Natural killer cell (primary cell): ENCODE measurements around the gene DDX23. TPM values are rescaled to one million over a fixed set of nuclear protein-coding genes. Genes with fewer than 3 reads are reported as not detected.

ENCODE experiments used
- ATAC-seq, 3 donors: fragments of 150-1000 bp in 2 of 3; fragments of 200-7000 bp in 1 of 3; cut with Tn5 transposase; 1 replicate in 1 of 3; 2 replicates in 2 of 3; pipeline ENCODE4 v1.10.0; 2021; ENCODE audit warnings: mild to moderate bottlenecking in 2 of 3, moderate library complexity in 2 of 3
- DNase-seq, 2 donors: peaks; one replicate each; pipeline versions ENCODE4 v3.0.0 to v3.0.0-alpha.2; 2013 to 2021; ENCODE audit warnings: mixed read lengths in 1 of 2
- H3K27ac ChIP-seq: one replicate; pipeline ENCODE4 v1.5.1; 2013; ENCODE audit warnings: mild to moderate bottlenecking, low read length
- H3K27me3 ChIP-seq: one replicate; pipeline ENCODE4 v1.6.1; 2013; ENCODE audit warnings: low read length; ENCODE audit not compliant: control insufficient read depth, insufficient read depth
- H3K36me3 ChIP-seq: one replicate; pipeline ENCODE4 v1.6.1; 2013; ENCODE audit warnings: low read length; ENCODE audit not compliant: control insufficient read depth, insufficient read depth
- H3K4me1 ChIP-seq: one replicate; pipeline ENCODE4 v1.6.1; 2013; ENCODE audit warnings: low read length; ENCODE audit not compliant: control insufficient read depth, insufficient read depth
- H3K4me3 ChIP-seq: one replicate; pipeline ENCODE4 v1.5.1; 2013; ENCODE audit warnings: low read length
- H3K9me3 ChIP-seq: one replicate; pipeline ENCODE4 v1.6.1; 2013; ENCODE audit warnings: low read length; ENCODE audit not compliant: control insufficient read depth, insufficient read depth
- H3K27ac Mint-ChIP-seq, 2 donors: one replicate each; pipeline ENCODE4 v1.8.0; 2022; ENCODE audit warnings: mild to moderate bottlenecking in 2 of 2, mixed read lengths in 2 of 2, moderate library complexity in 1 of 2
- H3K27me3 Mint-ChIP-seq, 2 donors: one replicate each; pipeline ENCODE4 v1.8.0; 2022; ENCODE audit warnings: low read depth in 2 of 2, mixed read lengths in 2 of 2
- H3K36me3 Mint-ChIP-seq: one replicate; pipeline ENCODE4 v1.8.0; 2022; ENCODE audit warnings: mixed read lengths
- H3K4me1 Mint-ChIP-seq, 2 donors: one replicate each; pipeline ENCODE4 v1.8.0; 2022; ENCODE audit warnings: mixed read lengths in 2 of 2
- H3K4me3 Mint-ChIP-seq: one replicate; pipeline ENCODE4 v1.8.0; 2022; ENCODE audit warnings: mild to moderate bottlenecking, moderate library complexity, mixed read lengths
- H3K9me3 Mint-ChIP-seq, 2 donors: one replicate each; pipeline ENCODE4 v1.8.0; 2022; ENCODE audit warnings: mixed read lengths in 2 of 2
- WGBS: methylation state at CpG from one replicate; pipeline ENCODE4 v1.1.7; 2013; ENCODE audit warnings: missing lambda C conversion rate; ENCODE audit not compliant: insufficient coverage; 5-methylcytosine and 5-hydroxymethylcytosine counted together
- intact Hi-C: fragments of 100-400 bp; cut with micrococcal nuclease; formaldehyde crosslinking; loops from one replicate; pipeline ENCODE4 v1.14.2; 2022
- total RNA-seq, 4 donors: library from RNA; stranded (reverse); fragments of 120-200 nt in 1 of 4; gene quantifications; one replicate each; pipeline versions ENCODE4 v1.2.3 to v1.2.4, GENCODE V29; 2013 to 2022
- TF ChIP-seq, protein P1 (sequence below): fragments of 200-600 bp; IDR thresholded peaks from one replicate; pipeline ENCODE4 v1.8.0; 2022; ENCODE audit warnings: antibody characterized with exemption

The DDX23 gene
- total RNA-seq, 3 donors from 2014 or later (not counting 1 experiment from before 2014, with no cell fraction given), result 96.0 to 123 (median 104) TPM

- Mint-ChIP-seq H3K27me3 (peaks cover 0 to 4% of the 10 kb centered on the region in 2 donors), H3K36me3 (no peaks in the 10 kb centered on the region), H3K27ac (no peak overlapping the region), H3K9me3 (no peaks in the 10 kb centered on the region), H3K4me1 (no peaks in the 10 kb centered on the region), H3K4me3 (no peak overlapping the region)
- ATAC-seq (no peak), DNase-seq (no peak)
- no peak overlapping the region for H3K4me3 ChIP-seq
- WGBS, result 86% methylated on average over 11 of the region's 11 CpGs
- H3K27ac ChIP-seq, result no peak overlapping the region
- no peaks in the 10 kb centered on the region for H3K9me3 ChIP-seq
- intact Hi-C loops, result no loop called here
- no peaks in the 10 kb centered on the region for H3K4me1 ChIP-seq
- no peaks in the 10 kb centered on the region for H3K27me3 ChIP-seq
- no peaks in the 10 kb centered on the region for H3K36me3 ChIP-seq
- TF ChIP-seq, protein P1, sequence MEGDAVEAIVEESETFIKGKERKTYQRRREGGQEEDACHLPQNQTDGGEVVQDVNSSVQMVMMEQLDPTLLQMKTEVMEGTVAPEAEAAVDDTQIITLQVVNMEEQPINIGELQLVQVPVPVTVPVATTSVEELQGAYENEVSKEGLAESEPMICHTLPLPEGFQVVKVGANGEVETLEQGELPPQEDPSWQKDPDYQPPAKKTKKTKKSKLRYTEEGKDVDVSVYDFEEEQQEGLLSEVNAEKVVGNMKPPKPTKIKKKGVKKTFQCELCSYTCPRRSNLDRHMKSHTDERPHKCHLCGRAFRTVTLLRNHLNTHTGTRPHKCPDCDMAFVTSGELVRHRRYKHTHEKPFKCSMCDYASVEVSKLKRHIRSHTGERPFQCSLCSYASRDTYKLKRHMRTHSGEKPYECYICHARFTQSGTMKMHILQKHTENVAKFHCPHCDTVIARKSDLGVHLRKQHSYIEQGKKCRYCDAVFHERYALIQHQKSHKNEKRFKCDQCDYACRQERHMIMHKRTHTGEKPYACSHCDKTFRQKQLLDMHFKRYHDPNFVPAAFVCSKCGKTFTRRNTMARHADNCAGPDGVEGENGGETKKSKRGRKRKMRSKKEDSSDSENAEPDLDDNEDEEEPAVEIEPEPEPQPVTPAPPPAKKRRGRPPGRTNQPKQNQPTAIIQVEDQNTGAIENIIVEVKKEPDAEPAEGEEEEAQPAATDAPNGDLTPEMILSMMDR, result no peak
These were observed 71.5 kb downstream of the DDX23 start for GRCh38 chr12:48780381-48781025.

GRCh38 chr12:48779869-48780268, 72.1 kb downstream of the DDX23 start:
- Histone ChIP-seq H3K36me3 (no peaks in the 10 kb centered on the region), H3K9me3 (no peaks in the 10 kb centered on the region), H3K4me1 (no peaks in the 10 kb centered on the region), H3K27me3 (no peaks in the 10 kb centered on the region), H3K27ac (no peak overlapping the region), H3K4me3 (no peak overlapping the region)
- DNase-seq, result no peak
- H3K4me1 Mint-ChIP-seq, result no peaks in the 10 kb centered on the region
- no peak for ATAC-seq
- 63% methylated on average over 1 of the region's 3 CpGs for WGBS
- H3K27ac Mint-ChIP-seq, result no peak overlapping the region
- H3K27me3 Mint-ChIP-seq, result peaks cover 0 to 1% of the 10 kb centered on the region in 2 donors
- no peak overlapping the region for H3K4me3 Mint-ChIP-seq
- no peaks in the 10 kb centered on the region for H3K36me3 Mint-ChIP-seq
- TF ChIP-seq, protein P1, result no peak
- intact Hi-C loops, result no loop called here
- H3K9me3 Mint-ChIP-seq, result no peaks in the 10 kb centered on the region

Other genes starting within 250 kb of the DDX23 start
- 100 to 1,000 TPM; 103 to 132 (median 125) TPM for gene KANSL2, start 169.9 kb downstream of the DDX23 start, total RNA-seq
- 100 to 1,000 TPM; 119 to 145 (median 120) TPM for gene CCNT1, start 135.5 kb downstream of the DDX23 start, total RNA-seq
- gene ADCY6, start 63.1 kb downstream of the DDX23 start, total RNA-seq, result 1 to 10 TPM in 1 of 3 donors, under 1 TPM in 2; 0.20 to 1.1 (median 0.31) TPM
- gene CACNB3, start 33.7 kb downstream of the DDX23 start, total RNA-seq, result 10 to 100 TPM in 2 of 3 donors, 1 to 10 TPM in 1; 7.2 to 12.4 (median 12.2) TPM
- gene RND1, start 13.7 kb upstream of the DDX23 start, total RNA-seq, result 1 to 10 TPM; 1.7 to 6.8 (median 5.6) TPM
- 100 to 1,000 TPM; 156 to 228 (median 218) TPM for gene FKBP11, start 73.3 kb upstream of the DDX23 start, total RNA-seq
- 100 to 1,000 TPM in 1 of 3 donors, 10 to 100 TPM in 2; 80.7 to 114 (median 88.4) TPM for gene ARF3, start 105.3 kb upstream of the DDX23 start, total RNA-seq
- gene WNT10B, start 119.6 kb upstream of the DDX23 start, total RNA-seq, result 1 to 10 TPM; 7.9 to 10.0 (median 8.2) TPM
- 1 to 10 TPM; 1.1 to 2.0 (median 1.7) TPM for gene WNT1, start 126.2 kb upstream of the DDX23 start, total RNA-seq
- 1 to 10 TPM; 1.1 to 3.4 (median 1.4) TPM for gene DDN, start 147.2 kb upstream of the DDX23 start, total RNA-seq
- 100 to 1,000 TPM in 1 of 3 donors, 10 to 100 TPM in 2; 76.4 to 100 (median 81.1) TPM for gene PRKAG1, start 166.6 kb upstream of the DDX23 start, total RNA-seq
- gene KMT2D, start 208.6 kb upstream of the DDX23 start, total RNA-seq, result 100 to 1,000 TPM; 164 to 186 (median 182) TPM
- gene RHEBL1, start 217.8 kb upstream of the DDX23 start, total RNA-seq, result 10 to 100 TPM in 2 of 3 donors, 1 to 10 TPM in 1; 6.3 to 11.6 (median 11.1) TPM
- under 1 TPM; 0.39 to 0.80 (median 0.45) TPM for gene DHH, start 242.6 kb upstream of the DDX23 start, total RNA-seq